Body of pancreas (tissue), 4 donors: ENCODE data around the gene RIPOR1. TPM values are rescaled to one million over a fixed set of nuclear protein-coding genes. Genes with fewer than 3 reads are reported as not detected.

Source experiments
- ATAC-seq: fragments of 150-250 bp; one replicate; pipeline ENCODE4 v1.9.1; 2016
- DNase-seq, 4 donors: peaks; one replicate each; pipeline ENCODE4 v3.0.0-alpha.2; 2019
- H3K27ac ChIP-seq, 4 donors: fragments of 200-600 bp; sonication (generic); 1 replicate in 3 of 4; 2 replicates in 1 of 4; pipeline versions ENCODE4 v1.5.1 to v1.6.1; 2016 to 2019; ENCODE audit warnings: mild to moderate bottlenecking in 1 of 4, mixed read lengths in 1 of 4, moderate library complexity in 1 of 4
- H3K27me3 ChIP-seq, 2 donors: fragments of 200-600 bp; sonication (generic); one replicate each; pipeline ENCODE4 v1.6.0; 2016; ENCODE audit warnings: mild to moderate bottlenecking in 1 of 2
- H3K36me3 ChIP-seq, 2 donors: fragments of 200-600 bp; sonication (generic); replicated peaks in 1 of 2; 2 replicates each; pipeline ENCODE4 v1.5.1; 2016; ENCODE audit warnings: low read depth in 2 of 2; ENCODE audit not compliant: insufficient read depth in 1 of 2
- H3K4me1 ChIP-seq: fragments of 200-600 bp; sonication (generic); one replicate; pipeline ENCODE4 v1.6.0; 2016
- H3K4me3 ChIP-seq, 2 donors: fragments of 200-600 bp; sonication (generic); 1 replicate in 1 of 2; 2 replicates in 1 of 2; pipeline ENCODE4 v1.5.1; 2016 to 2019
- H3K9me3 ChIP-seq, 3 donors: fragments of 200-600 bp; sonication (generic); 1 replicate in 2 of 3; 2 replicates in 1 of 3; pipeline ENCODE4 v1.5.1; 2016
- POLR2A ChIP-seq, 3 donors: fragments of 450-650 bp; IDR thresholded peaks; one replicate each; pipeline ENCODE4 v1.6.1; 2016; ENCODE audit warnings: antibody characterized with exemption in 3 of 3, mild to moderate bottlenecking in 2 of 3
- WGBS, 2 donors: methylation state at CpG; one replicate each; pipeline ENCODE4 v1.1.5; 2017; 5-methylcytosine and 5-hydroxymethylcytosine counted together
- intact Hi-C: fragments of 100-400 bp; cut with DNase I; formaldehyde crosslinking; loops from one replicate; pipeline ENCODE4 v1.15.1; 2023
- total RNA-seq, 2 donors: library from RNA; depleted of rRNA; stranded (reverse); fragments of >200 nt; gene quantifications; one replicate each; pipeline ENCODE4 v1.1.0, GENCODE V29; 2016
- TF ChIP-seq, protein P1 (sequence below), 7 experiments: fragments of 450-650 bp in 4 of 7; fragments of 200-600 bp in 3 of 7; sonication (generic) in 3 of 7; IDR thresholded peaks; one replicate each; pipeline ENCODE4 v1.5.1; 2016 to 2019; ENCODE audit warnings: antibody characterized with exemption in 7 of 7

The RIPOR1 gene
- total RNA-seq, 2 donors from 2014 or later: 37.9 to 62.6 TPM

DNA sequence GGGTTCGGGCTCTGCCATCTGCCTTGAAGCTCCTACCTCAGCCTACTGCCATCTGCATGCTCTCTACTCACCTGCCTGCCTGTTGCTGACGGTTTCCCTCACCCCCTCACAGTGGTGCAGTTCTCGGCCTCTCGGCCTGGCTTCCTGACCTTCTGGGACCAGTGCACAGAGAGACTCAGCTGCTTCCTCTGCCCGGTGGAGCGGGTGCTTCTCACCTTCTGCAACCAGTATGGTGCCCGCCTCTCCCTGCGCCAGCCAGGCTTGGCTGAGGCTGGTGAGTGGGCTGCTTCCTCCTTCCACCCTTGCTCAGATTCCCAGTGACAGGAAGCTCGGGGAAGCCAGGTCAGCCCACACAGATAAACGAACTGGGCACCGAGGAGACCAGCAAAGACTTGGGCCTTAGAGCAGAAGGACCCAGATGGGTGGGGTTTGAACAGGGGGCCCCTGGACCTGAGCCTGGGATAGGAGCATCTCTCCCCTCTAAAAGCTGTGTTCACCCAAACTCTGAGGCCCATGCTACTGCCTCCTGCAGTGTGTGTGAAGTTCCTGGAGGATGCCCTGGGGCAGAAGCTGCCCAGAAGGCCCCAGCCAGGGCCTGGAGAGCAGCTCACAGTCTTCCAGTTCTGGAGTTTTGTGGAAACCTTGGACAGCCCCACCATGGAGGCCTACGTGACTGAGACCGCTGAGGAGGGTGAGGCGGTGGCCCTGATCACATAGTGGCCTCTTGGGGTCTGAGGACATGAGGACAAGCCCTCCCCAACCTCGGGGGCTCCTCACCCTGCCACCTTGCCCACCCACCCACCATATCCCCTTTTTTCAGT lies 16.4 kb downstream of the RIPOR1 start:
- intact Hi-C loops: no loop called here
- Histone ChIP-seq H3K27ac (peak overlapping the region in 3 of 4 donors; percentile 50 to 64 (median 60)), H3K36me3 (peaks cover 0 to 2% of the 10 kb centered on the region in 2 donors)

DNA sequence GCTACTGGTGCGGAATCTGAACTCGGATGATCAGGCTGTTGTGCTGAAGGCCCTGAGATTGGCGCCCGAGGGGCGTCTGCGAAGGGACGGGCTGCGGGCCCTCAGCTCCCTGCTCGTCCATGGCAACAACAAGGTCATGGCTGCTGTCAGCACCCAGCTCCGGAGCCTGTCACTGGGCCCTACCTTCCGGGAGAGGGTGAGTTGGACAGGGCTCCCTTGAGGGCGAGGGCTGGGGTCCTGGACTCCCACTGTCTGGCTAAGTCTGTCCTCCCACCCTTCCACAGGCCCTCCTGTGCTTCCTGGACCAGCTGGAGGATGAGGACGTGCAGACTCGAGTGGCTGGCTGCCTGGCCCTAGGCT lies 17.0 kb downstream of the RIPOR1 start:
- ATAC-seq (no peak), DNase-seq (no peak)
- 80 to 85% methylated on average over 9 to 14 of the region's 14 CpGs for WGBS, 2 donors
- no peaks in the 10 kb centered on the region for H3K9me3 ChIP-seq
- TF ChIP-seq, protein P1, sequence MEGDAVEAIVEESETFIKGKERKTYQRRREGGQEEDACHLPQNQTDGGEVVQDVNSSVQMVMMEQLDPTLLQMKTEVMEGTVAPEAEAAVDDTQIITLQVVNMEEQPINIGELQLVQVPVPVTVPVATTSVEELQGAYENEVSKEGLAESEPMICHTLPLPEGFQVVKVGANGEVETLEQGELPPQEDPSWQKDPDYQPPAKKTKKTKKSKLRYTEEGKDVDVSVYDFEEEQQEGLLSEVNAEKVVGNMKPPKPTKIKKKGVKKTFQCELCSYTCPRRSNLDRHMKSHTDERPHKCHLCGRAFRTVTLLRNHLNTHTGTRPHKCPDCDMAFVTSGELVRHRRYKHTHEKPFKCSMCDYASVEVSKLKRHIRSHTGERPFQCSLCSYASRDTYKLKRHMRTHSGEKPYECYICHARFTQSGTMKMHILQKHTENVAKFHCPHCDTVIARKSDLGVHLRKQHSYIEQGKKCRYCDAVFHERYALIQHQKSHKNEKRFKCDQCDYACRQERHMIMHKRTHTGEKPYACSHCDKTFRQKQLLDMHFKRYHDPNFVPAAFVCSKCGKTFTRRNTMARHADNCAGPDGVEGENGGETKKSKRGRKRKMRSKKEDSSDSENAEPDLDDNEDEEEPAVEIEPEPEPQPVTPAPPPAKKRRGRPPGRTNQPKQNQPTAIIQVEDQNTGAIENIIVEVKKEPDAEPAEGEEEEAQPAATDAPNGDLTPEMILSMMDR (IDR thresholded peaks at IDR 0.05): no peak
- peak overlapping the region in 3 of 4 donors; percentile 50 to 64 (median 60) for H3K27ac ChIP-seq
- H3K4me3 ChIP-seq: no peak overlapping the region
- no peaks in the 10 kb centered on the region for H3K27me3 ChIP-seq
- H3K4me1 ChIP-seq: peaks cover 38% of the 10 kb centered on the region
- intact Hi-C loops: no loop called here
- peaks cover 0 to 2% of the 10 kb centered on the region in 2 donors for H3K36me3 ChIP-seq

More for the DNA sequence above, 16.4 kb downstream of the RIPOR1 start:
- ATAC-seq (no peak), DNase-seq (no peak)
- TF ChIP-seq, protein P1 (IDR thresholded peaks at IDR 0.05): no peak
- no peak for TF ChIP-seq POLR2A (IDR thresholded peaks at IDR 0.05)
- H3K4me1 ChIP-seq: peaks cover 40% of the 10 kb centered on the region
- H3K9me3 ChIP-seq: no peaks in the 10 kb centered on the region
- H3K27me3 ChIP-seq: no peaks in the 10 kb centered on the region
- H3K4me3 ChIP-seq: no peak overlapping the region
- WGBS, 2 donors: 73 to 83% methylated on average over 7 to 15 of the region's 15 CpGs

DNA sequence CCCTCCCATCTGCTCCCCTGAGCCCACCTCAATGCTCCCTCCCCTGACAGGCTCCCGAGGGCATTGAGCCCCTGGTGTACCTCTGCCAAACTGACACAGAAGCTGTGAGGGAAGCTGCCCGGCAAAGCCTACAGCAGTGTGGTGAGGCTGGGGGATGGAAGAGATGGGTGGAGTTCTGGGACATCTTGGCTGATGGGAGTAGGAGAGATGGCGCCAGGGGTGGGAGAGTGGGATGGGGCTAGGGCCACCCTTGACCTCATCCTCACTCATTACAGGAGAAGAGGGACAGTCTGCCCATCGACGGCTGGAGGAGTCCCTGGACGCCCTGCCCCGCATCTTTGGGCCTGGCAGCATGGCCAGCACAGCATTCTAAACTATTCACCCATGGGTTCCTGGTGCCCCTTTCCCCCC lies 17.5 kb downstream of the RIPOR1 start:
- no peaks in the 10 kb centered on the region for H3K9me3 ChIP-seq
- peaks cover 33% of the 10 kb centered on the region for H3K4me1 ChIP-seq
- no peak overlapping the region for H3K4me3 ChIP-seq
- intact Hi-C loops: no loop called here
- H3K27ac ChIP-seq: peak overlapping the region in 3 of 4 donors; percentile 50 to 64 (median 60)
- 74 to 79% methylated on average over 7 of the region's 7 CpGs for WGBS, 2 donors
- H3K27me3 ChIP-seq: no peaks in the 10 kb centered on the region
- TF ChIP-seq, protein P1 (IDR thresholded peaks at IDR 0.05): no peak
- no peak for TF ChIP-seq POLR2A (IDR thresholded peaks at IDR 0.05)
- H3K36me3 ChIP-seq: peaks cover 0 to 2% of the 10 kb centered on the region in 2 donors
- no peak for ATAC-seq
- DNase-seq: no peak

DNA sequence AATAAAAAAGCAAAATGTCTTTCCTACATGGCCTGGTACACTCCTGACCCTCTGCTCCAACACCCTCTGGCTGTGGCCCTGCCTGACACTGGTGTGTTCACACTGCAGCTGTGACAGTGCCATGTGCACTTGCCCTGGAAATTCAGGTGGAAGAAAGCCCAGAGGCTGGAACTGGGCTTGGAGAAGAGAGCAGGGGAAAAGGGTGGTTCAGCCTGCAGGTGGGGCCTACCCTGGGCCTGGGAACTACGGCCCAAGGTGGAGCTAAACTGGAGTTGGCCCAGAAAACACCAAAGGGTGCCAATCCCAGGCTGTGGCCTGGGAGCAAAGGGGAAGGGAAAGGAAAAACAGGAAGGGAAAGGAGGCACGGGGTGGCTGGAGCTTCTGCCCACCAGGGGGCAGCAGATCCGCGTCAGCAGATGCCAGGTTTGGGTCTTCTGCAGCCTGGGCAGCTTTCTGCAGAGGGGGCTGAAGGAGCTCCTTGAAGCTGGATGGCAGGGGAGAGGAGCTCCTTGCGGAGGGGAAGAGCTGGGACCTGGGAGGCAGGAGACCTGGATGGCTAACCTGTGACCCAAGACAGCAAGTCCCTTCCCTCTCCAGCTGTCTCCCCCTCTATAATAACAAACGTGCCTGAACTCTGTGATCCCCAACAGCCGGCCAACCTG lies 18.3 kb downstream of the RIPOR1 start:
- Histone ChIP-seq H3K9me3 (no peaks in the 10 kb centered on the region), H3K27me3 (no peaks in the 10 kb centered on the region), H3K36me3 (peaks cover 0 to 2% of the 10 kb centered on the region in 2 donors), H3K4me1 (peaks cover 26% of the 10 kb centered on the region), H3K4me3 (no peak overlapping the region), H3K27ac (peak overlapping the region in 3 of 4 donors; percentile 50 to 64 (median 60))
- intact Hi-C loops: no loop called here
- peak; percentile 93 for ATAC-seq
- WGBS, 2 donors: 13 to 15% methylated on average over 6 to 7 of the region's 7 CpGs
- TF ChIP-seq POLR2A (IDR thresholded peaks at IDR 0.05): peak in 2 of 3 donors; percentile 15 to 29
- TF ChIP-seq, protein P1 (IDR thresholded peaks at IDR 0.05): peak; percentile 92 to 99 (median 97)
- DNase-seq: peak; percentile 87 to 93 (median 90)
